OCI-M2 (cell line): ENCODE results near the gene ETS1.
"Not testable (repeated sequence)": the region's sequence is repeated elsewhere in the genome, so short reads cannot be mapped to it uniquely, and the experiment has no call there.

ENCODE experiments used
- DNase-seq: peaks from one replicate; lab custom pipeline; 2025; ENCODE audit not compliant: unreplicated experiment; lab: John Stamatoyannopoulos, UW

ETS1 gene

DNA sequence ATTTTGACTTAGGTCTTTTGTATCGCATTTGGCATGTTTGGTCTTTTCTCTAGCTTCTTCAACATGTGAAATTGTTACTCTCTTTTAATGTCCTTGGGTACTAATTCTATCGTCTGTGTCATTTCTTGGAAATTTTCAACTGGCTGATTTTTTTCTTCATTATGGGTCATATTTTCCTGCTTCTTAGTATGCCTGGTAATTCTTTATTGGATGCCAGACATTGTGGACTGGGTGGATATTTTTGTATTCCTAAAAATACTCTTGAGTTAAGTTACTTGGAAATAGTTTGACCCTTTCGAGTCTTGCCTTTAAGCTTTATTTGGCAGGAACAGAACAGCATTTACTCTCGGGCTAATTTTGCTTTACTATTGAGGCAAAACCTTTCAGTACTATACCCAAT is 140.1 kb downstream of the ETS1 start:
- no peak for DNase-seq

DNA sequence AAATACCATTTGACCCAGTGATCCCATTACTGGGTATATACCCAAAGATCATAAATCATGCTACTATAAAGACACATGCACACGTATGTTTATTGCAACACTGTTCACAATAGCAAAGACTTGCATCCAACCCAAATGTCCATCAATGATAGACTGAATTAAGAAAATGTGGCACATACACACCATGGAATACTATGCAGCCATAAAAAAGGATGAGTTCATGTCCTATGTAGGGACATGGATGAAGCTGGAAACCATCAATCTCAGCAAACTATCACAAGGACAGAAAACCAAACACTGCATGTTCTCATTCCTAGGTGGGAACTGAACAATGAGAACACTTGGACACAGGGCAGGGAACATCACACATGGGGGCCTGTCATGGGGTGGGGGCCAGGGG is 141.4 kb downstream of the ETS1 start:
- not testable (repeated sequence) for DNase-seq

DNA sequence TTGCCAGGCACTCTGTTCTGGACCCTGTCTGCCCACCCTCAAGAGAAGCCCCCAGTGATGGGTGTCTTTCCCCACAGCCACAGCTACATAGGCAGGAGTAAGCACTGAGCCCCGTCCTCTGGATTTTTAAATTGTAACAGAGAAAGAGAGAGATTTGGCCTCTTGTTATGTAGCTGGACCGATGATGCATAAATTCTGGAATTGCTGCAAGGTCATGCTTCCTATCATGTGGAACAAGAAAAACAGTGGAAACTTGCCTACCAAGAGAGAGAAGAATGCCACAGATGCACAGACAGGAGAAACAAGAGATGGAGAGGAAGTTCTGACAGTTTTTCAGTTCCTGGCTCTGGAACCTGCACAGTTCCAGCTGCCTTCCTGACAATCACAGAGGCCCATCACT is 150.2 kb downstream of the ETS1 start:
- DNase-seq: no peak

DNA sequence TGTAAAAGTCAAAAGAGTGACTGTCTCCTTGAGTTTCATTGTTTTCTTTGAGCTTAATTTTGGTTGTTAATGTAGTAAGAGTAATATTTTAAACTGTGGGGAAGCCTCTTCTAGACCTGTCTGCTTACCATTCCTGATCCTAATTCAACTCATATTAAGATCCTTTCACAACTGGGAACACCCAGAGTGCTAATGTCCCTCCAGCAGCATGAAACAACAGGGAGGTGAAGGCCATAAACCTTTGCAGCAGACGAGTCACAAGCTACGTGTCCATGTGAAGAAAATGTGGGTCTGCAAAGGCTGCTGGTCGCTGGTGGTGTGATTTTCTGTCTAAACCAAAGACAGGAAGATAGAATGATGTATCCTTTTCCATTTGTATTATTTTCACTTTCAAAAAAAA is 152.5 kb downstream of the ETS1 start:
- no peak for DNase-seq

DNA sequence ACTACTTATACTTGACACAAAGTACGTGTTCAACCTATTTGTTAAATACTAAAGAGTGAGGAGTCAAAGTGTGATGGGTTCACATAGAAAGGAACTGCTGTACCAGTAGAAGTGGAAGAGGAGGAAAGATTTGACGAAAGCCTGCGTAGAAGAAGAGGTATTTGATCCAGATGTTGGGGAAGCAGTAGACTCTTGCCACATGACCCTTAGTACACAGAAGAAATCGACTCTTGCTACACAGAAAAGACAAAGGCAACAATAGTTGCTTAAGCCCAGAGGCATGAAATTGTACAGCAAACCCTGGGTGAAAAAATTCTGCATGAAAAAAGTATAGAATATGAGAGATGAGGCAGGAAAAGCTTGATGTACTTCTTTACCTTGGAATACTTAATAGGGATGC is 152.9 kb downstream of the ETS1 start:
- no peak for DNase-seq

DNA sequence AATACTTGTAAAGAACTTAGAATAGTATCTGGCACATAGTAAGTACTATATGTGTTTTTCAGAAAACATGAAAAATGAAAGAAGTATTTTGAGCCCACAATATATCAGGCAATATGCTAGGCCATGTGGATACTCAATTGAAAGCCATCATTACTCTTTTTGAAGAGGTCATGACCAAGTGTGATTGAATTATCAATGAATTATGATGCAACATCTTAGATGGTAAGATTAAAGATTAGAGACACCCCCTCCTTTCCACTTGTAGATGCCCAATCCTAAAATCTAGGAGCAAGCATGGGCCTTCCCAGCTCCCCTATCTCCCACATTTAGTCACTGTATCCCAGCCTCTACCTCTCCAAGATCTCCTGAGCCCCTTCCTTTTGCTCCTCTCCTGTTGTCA is 154.4 kb downstream of the ETS1 start:
- no peak for DNase-seq

DNA sequence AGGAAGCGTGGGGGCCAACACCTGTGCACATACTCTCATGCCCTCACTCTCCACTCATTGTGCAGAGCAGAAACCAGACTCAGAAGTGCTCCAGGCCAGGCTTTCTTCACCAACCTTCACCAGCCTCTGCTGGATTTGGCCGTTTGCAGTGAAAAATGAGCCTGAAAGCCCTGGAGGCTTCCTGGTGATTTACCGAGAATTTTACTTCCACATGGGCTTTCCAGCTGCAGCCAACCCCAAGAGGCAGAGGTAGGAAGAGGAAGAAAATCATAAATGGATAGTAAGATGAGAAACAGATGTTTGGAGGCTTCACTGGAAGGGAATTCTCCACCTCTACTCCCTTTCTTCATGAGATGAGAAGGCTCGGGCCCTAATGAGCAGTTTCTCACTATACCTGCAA is 155.4 kb downstream of the ETS1 start:
- DNase-seq: no peak

DNA sequence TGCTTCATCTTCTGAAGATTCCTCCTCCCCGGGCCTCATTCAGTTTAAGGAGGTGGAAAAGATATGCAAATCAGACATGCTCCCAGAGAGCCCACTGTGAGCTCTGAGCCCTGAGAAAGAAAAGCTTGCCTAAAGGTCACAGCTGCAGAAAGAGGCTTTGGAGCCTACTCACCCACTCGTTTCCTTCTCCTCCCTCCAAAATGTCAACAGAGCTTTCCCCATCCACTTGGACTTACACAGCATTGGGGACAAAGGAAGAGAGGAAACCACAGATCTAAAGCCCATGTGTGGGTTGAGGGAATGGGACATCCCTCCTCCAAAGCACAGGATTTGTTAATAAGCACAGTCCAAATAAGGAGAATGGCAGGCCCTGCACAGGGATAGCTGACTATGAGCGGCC is 158.4 kb downstream of the ETS1 start:
- DNase-seq: no peak

DNA sequence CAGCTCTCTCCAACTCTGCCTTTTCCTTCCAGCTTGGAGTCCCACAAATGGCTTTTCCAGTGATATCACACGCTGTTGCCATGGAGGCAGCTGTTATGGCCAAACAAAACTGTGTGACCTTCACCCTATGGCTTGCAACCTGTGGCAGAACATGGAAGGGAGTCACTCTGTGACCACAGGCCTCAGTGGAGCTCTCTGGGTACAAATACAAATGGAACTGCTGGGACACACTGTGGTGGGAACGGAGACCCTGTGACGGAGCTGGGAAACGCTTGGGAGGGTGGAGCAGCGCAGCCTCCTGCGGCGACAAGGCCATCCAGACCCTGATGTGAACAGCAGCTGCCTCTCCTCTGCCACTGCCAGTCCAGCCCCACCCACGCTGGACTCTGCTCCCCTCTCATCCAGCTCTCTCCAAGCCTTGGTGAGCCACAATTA is 162.5 kb downstream of the ETS1 start:
- no peak for DNase-seq

DNA sequence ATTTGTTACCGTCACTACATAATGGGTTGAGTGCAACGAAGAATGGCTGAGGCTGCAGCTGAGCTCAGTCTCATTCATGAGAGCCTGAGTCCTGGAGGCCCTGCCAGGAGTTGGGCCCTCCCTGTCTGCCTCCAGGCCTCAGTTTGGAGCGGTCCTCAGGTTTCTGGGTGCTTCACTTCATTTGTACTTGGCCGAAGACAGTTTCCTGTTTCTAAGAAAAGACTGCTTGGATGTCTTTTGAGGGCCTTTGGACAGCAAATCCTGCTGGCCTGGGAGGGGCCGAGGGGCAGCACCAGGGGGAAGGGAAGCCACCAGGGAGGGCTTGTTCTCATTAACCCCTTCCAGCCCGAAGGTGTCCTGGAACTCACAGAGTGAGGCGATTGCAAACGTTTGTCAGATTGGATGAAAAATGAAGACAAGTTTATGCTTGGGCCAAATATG is 163.1 kb downstream of the ETS1 start:
- DNase-seq: no peak

DNA sequence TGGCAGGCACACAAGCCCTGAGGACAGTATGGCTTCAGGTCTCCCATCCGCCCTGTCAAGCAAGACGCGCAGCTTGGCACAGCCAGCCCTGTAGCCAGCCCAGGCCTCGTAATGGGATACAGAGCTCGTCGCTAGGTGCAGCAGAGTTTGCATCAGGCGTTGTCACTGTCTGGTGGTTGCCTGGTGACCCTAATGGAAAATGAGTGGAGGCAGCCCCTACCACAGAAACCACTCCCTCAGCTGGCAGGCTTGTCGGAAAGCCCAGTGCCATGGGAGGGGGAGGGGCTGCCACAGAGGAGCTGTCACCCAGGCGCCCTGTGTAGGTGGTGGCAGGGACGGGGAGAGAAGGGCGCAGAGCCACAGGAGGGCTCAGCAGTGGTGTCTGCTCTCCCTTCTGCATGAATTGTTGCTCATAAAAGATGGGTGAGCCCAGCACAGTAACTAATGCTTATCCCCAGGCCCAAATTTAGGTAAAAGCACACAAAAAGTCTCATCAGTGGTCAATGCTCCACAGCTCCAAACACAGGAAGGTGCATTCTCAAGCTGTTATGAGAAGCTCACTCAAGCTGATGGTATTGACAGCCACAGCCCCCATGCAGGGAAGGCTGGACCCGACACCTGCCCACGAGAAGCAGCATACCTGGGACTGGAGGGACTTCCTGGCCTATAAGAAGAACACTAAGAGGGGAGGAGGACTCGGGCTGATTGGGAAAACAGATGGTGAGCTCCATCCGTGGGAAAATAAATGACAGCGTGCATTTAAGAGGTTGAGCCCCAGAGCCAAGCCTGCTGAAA is 164.6 kb downstream of the ETS1 start:
- DNase-seq: no peak

DNA sequence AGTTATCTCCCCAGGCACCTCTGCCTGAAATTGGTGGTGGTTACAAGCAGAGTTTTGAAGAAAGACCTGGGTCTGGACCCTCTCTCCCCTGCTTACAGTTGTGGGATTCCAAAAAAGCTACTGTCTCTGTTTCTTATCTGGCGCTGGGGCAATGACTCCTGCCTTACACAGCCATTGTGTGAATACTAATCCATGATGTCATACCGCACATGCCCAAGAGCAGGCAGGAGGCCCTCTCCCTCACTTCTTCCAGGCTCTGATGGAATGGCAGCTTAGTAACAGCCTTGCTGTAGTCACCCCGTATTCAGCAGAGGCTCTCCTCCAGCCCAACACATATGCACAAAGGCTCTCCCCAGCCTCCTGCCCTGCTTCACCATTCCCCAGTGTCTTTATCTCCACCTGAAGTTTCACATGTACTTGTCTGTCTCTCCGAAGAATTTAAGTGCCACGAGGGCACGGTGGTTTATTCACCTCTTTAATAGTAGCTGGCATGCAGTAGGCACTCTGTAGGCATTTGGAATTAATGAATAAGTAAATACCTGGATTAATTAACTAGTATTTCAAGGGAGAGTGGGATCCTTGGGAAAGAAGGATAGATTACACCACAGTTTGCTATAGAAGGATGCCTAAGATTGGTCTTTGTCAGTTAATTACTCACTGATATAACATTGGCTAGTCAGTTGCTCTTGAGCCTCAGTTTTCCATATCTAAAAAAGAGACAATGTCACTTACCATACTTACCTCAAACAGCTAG is 165.6 kb downstream of the ETS1 start:
- no peak for DNase-seq

DNA sequence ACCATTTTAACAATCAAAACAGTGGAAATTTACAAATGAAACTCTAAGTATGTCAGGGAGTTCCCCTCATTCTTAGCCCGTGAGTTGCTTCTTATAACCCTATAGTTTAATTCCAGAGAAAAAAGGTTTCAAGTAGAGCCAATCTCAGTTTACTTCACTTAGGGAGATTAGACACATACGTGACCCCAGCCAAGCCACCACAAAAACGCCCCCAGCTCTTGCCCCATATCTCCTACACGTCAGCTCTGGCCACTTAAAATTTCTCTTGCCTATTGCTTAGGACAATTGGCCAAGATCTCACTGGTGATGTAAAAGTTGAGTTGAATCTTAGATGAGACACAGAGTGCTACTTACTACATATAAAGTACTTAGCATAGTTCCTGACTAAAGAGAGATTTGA is 166.4 kb downstream of the ETS1 start:
- no peak for DNase-seq

DNA sequence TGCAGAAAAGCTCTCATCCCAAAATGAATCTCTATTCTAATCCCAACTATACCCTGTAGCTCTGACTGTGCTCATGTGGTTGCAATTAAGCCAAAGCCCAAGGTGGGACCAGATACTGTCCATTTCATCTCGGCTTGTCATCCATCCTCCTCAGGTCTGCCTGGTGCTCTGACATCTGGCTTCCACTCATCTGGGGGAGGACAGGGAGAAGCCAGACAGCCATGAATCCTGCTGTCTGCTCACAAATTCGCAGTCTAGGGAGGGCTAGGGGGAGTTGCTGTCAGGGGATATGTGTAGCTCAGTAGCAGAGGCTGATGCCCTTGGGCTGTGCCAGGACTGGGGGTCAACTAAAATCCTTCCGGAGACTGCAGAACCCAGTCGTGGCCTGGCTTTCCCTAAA is 167.1 kb downstream of the ETS1 start:
- no peak for DNase-seq

DNA sequence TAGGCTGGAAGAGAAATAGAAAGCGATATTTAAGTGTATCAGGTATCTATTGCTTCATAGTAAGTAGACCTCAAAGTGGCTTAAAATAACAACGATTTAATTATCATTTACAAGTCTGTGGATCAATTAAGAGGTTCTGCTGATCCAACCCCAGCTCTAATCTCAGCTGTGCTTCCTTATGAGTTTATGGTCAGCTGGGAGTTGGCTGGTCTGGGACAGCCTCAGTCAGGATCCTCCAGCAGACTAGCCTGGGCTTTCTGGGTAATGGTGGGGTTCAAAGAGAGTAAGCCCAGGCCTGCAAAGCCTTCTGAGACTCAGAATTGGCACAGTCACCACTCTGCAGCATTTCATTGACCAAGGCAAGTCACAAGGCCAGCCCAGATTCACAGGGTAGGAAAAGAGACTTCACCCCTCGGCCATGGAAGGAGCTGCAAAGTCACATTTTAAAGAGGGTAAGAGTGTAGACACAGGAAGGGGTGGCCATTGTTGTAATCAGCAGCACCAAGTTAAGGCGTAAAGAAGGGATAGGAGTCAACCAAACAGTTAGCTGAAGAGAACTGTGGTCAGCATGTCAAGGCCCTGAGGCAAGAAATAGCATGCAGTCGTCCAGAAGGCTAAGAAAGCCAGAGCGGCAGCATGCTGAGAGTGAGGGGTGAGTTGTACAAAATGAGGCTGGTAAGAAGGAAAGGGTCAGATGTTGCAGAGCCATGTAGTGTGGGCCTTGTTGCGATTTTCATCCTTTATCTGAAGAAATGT is 168.2 kb downstream of the ETS1 start:
- no peak for DNase-seq

DNA sequence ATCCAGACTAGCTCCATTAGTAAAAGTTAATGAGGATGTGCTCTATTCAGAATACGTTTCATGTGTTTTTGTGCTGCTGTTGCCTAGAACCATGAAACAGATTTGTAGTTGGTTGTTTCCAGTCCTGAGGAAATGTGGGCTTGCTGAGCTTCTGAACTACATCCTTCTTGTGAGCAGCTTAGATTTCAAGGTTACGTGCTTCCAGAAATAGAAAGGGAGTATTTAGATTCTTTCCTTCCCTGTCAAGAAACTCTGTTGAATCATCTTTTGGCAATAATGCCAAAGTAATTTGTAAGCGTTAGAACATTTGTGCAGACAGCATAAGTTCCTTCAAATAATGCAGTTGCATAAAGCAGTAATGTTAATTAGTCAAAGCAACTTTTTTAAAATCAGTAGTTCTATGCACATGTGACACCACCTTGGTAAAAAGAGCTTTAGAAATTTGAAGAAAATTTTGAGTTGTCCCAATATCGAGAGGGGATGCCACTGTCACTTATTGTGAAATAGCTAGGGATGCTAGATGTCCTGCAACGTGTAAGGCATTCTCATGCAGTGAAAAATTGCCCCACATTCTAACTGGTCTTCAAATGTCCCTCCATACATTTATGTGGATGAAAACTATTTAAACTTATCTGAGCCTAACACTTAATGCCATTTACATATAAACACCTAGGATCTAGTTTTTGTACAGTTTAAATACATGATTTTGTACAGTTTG is 169.6 kb downstream of the ETS1 start:
- no peak for DNase-seq

DNA sequence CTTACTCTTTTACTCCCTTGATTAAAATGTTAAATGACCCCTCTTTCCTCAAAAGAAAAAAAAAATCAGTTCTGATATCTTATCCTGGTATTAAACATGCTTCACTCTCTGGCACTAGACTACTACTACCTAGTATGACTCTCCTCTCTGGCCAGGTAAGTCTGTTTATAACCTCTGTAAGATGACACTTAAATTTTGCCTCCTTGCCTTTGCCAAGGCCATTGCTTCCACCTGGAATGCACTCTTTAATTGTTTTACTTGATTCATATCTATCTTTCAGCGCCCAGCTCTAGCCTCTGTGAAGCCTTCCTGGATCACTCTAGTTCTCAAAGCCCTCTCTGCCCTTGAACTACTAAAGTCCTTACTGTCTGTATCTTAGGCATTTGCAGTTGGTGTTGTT is 170.4 kb downstream of the ETS1 start:
- DNase-seq: no peak

DNA sequence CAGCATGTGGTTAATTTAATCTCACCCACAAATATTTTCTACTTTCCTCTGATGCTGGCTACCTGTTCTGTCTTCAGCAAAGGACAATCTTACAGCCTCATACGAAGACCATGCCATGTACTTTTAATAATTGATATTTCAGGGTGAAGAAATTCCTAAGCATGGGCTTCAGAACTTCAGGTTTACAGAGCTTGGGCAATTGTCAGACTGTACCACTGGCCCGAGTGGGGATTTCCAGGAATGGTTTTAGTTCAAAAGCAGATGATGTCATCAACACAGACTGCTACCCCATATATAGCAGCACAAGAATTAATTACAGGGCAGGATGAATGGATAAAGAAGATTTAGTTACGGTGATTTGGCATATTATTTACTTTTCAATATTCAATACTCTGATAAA is 171.8 kb downstream of the ETS1 start:
- no peak for DNase-seq

DNA sequence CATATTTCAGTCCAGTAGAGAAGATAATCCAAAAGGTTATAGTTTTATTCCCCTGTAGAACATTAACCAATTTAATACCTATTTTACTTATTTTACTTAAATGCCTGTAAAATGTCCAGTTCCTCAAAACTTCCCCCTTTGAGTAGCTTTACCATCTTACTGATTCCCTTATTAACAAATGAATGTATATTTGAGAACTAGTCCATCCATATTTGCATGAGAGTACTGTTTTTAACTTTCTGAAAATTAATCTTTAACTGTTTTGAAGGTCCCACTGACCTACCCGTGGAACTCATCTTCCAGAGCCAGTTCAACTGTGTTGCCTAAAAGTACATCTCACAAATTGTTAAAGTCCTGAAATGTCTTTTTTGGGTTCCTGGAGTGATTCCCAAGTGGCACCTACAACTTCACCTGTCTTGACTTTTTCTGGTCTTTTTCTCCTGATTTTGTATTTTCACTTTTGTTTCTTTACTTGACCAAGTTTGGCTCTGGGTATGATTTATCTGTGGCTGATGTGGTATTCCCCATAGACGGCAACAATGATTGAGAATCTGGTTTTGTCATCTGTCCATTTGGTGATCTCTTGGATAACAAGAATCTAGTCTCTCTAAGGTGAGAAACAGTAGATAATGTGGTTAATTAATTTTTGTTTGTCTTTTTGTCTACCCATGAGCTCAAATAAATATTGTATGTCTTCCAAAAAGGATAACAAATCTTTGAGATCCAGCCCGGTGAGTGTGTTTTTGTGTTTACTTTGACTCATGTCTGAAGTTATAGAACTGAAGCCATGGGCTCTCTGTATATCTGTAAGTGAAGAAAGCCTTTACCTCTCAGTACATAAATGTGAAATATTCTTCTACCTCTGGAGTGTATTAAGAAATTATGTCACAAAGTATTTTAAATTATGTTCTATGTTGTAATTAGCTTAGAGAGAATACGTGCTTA is 174.2 kb downstream of the ETS1 start:
- no peak for DNase-seq

DNA sequence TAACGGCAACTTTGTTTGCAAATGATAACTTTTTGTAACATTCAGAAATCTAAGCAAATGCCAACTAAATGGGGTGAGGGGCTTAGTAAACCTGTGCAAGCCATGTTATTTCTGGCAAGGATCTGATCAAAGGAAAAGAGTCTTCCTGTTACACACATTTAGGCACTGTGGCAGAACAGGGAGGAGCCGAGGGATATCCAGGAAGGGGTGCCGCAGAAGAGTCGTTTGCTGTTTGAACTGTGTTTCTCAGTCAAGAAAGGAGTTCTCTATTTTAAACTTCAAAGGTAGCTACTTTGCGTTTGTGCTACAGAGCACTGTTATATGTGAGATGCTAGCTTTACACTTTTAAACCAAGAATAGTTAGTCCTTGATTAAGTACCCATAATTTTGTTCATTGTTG is 175.5 kb downstream of the ETS1 start:
- no peak for DNase-seq
